ENCODE results near the gene VSIG2.
A peak's percentile ranks its signal among the peaks of the same experiment; 100 is the strongest.

Gene VSIG2

GRCh38 chr11:124762624-124763155 lies 10.6 kb upstream of the VSIG2 start:
- Histone ChIP-seq H3K9ac (ENCODE audit: low read length) (no peak overlapping the region), H3K27ac (ENCODE audit: low read depth, low read length) (no peak overlapping the region), H3K4me3 (ENCODE audit: low read depth, low read length) (peak overlapping the region; percentile 61), H3K4me1 (ENCODE audit: control insufficient read depth, insufficient read depth, low read length) (peaks cover 22% of the 10 kb centered on the region), H3K36me3 (ENCODE audit: control insufficient read depth, insufficient read depth, low read length) (peaks cover 13% of the 10 kb centered on the region; the same call in 1 of the 2 replicates), H3K27me3 (ENCODE audit: control insufficient read depth, insufficient read depth, low read length) (peaks cover 54% of the 10 kb centered on the region), H3K9me3 (ENCODE audit: control insufficient read depth, insufficient read depth, low read depth, low read length) (no peaks in the 10 kb centered on the region)

DNA sequence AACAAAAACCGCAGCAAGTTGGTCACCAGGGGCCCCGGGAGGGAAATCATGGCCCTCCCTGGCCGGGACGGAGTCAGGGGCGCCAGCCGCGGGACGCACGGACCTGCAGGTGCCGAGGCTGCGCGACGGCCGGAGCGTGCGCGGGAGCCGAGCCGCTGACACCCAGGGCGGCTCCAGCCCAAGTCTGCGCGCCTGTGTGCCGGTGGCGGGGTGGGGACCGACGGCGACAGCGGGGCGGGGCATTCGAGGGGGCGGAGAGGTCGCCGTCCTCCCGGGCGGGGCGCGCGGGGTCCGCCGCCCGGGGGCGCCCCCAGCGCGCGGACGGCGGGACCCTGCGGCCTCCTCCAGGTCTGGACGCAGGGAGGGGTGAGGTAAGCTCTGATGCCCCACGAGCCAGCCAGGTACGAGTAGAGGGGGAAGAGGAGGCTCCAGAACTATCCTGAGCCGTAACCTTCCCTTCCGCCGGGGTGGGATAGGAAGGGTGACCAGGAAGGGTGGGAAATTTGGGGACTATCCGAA lies 10.1 kb upstream of the VSIG2 start, which contains the start of gene ESAM:
Gene ESAM (minus strand): TSS at position 186 of the 519 bp plus-strand sequence. CDS start 136 bp downstream, at position 50.
- H3K27me3 ChIP-seq (ENCODE audit: control insufficient read depth, insufficient read depth, low read length): peaks cover 60% of the 10 kb centered on the region

GRCh38 chr11:124761301-124762104 lies 9.4 kb upstream of the VSIG2 start:
- Histone ChIP-seq H3K36me3 (ENCODE audit: control insufficient read depth, insufficient read depth, low read length) (0 out of 2 replicates have a peak, but pooled peaks cover 3% of the 10 kb centered on the region), H3K27ac (ENCODE audit: low read depth, low read length) (no peak overlapping the region), H3K9ac (ENCODE audit: low read length) (no peak overlapping the region), H3K4me1 (ENCODE audit: control insufficient read depth, insufficient read depth, low read length) (peaks cover 25% of the 10 kb centered on the region), H3K9me3 (ENCODE audit: control insufficient read depth, insufficient read depth, low read depth, low read length) (no peaks in the 10 kb centered on the region), H3K27me3 (ENCODE audit: control insufficient read depth, insufficient read depth, low read length) (peaks cover 66% of the 10 kb centered on the region), H3K4me3 (ENCODE audit: low read depth, low read length) (peak overlapping the region; percentile 61)

More for the DNA sequence above, 10.1 kb upstream of the VSIG2 start, which contains the start of gene ESAM:
- no peak within 1 kb of the TSS for H3K9ac ChIP-seq (ENCODE audit: low read length)
- H3K36me3 ChIP-seq (ENCODE audit: control insufficient read depth, insufficient read depth, low read length): 0 out of 2 replicates have a peak, but pooled peaks cover 8% of the 10 kb centered on the region
- peak within 1 kb of the TSS; percentile 61 for H3K4me3 ChIP-seq (ENCODE audit: low read depth, low read length)
- H3K4me1 ChIP-seq (ENCODE audit: control insufficient read depth, insufficient read depth, low read length): peaks cover 22% of the 10 kb centered on the region
- no peaks in the 10 kb centered on the region for H3K9me3 ChIP-seq (ENCODE audit: control insufficient read depth, insufficient read depth, low read depth, low read length)
- no peak within 1 kb of the TSS for H3K27ac ChIP-seq (ENCODE audit: low read depth, low read length)

- Histone ChIP-seq H3K27me3 (ENCODE audit: control insufficient read depth, insufficient read depth, low read length) (peaks cover 73% of the 10 kb centered on the region), H3K36me3 (ENCODE audit: control insufficient read depth, insufficient read depth, low read length) (no peaks in the 10 kb centered on the region), H3K27ac (ENCODE audit: low read depth, low read length) (no peak overlapping the region), H3K9ac (ENCODE audit: low read length) (no peak overlapping the region), H3K4me3 (ENCODE audit: low read depth, low read length) (no peak overlapping the region), H3K9me3 (ENCODE audit: control insufficient read depth, insufficient read depth, low read depth, low read length) (no peaks in the 10 kb centered on the region), H3K4me1 (ENCODE audit: control insufficient read depth, insufficient read depth, low read length) (peaks cover 25% of the 10 kb centered on the region)
These were observed 8.8 kb upstream of the VSIG2 start for GRCh38 chr11:124760806-124761205.

DNA sequence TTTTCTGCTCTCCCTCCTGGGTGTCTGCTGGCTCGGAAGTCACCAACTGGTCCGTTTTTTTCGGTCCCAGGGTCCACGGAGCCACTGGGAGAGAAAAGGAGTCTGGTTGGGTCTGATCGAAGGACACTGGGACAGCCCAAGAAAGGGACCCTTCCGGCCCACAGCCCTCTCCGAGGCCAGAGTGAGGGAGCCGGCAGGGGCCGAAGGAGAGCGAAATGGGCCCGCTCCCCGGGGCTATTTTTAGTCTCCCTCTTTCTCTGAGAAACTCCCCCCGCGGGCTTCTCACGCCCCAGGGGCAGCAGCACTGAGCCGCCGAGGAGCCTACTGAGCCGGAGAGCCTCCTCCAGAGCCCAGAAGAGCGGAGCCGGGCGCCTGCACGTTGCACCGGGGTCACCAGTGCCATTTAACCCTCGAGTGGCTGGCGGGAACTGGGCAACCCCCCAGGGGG lies 8.2 kb upstream of the VSIG2 start:
- peak overlapping the region; percentile 60; the same call in 1 of the 2 replicates for H3K4me3 ChIP-seq (ENCODE audit: low read depth, low read length)
- H3K36me3 ChIP-seq (ENCODE audit: control insufficient read depth, insufficient read depth, low read length): no peaks in the 10 kb centered on the region
- H3K9me3 ChIP-seq (ENCODE audit: control insufficient read depth, insufficient read depth, low read depth, low read length): no peaks in the 10 kb centered on the region
- H3K27ac ChIP-seq (ENCODE audit: low read depth, low read length): no peak overlapping the region
- peaks cover 25% of the 10 kb centered on the region for H3K4me1 ChIP-seq (ENCODE audit: control insufficient read depth, insufficient read depth, low read length)
- H3K27me3 ChIP-seq (ENCODE audit: control insufficient read depth, insufficient read depth, low read length): peaks cover 79% of the 10 kb centered on the region
- no peak overlapping the region for H3K9ac ChIP-seq (ENCODE audit: low read length)

- no peak overlapping the region for H3K9ac ChIP-seq (ENCODE audit: low read length)
- H3K4me3 ChIP-seq (ENCODE audit: low read depth, low read length): peak overlapping the region; percentile 60
- no peaks in the 10 kb centered on the region for H3K9me3 ChIP-seq (ENCODE audit: control insufficient read depth, insufficient read depth, low read depth, low read length)
- H3K36me3 ChIP-seq (ENCODE audit: control insufficient read depth, insufficient read depth, low read length): no peaks in the 10 kb centered on the region
- H3K27me3 ChIP-seq (ENCODE audit: control insufficient read depth, insufficient read depth, low read length): peaks cover 85% of the 10 kb centered on the region
- H3K27ac ChIP-seq (ENCODE audit: low read depth, low read length): no peak overlapping the region
- H3K4me1 ChIP-seq (ENCODE audit: control insufficient read depth, insufficient read depth, low read length): peaks cover 25% of the 10 kb centered on the region
These were observed 7.5 kb upstream of the VSIG2 start for GRCh38 chr11:124759266-124760204.

GRCh38 chr11:124758355-124759265 lies 6.6 kb upstream of the VSIG2 start:
- Histone ChIP-seq H3K27ac (ENCODE audit: low read depth, low read length) (no peak overlapping the region), H3K27me3 (ENCODE audit: control insufficient read depth, insufficient read depth, low read length) (peaks cover 94% of the 10 kb centered on the region), H3K36me3 (ENCODE audit: control insufficient read depth, insufficient read depth, low read length) (no peaks in the 10 kb centered on the region), H3K4me1 (ENCODE audit: control insufficient read depth, insufficient read depth, low read length) (peaks cover 29% of the 10 kb centered on the region), H3K9ac (ENCODE audit: low read length) (no peak overlapping the region), H3K4me3 (ENCODE audit: low read depth, low read length) (peak overlapping the region; percentile 60), H3K9me3 (ENCODE audit: control insufficient read depth, insufficient read depth, low read depth, low read length) (no peaks in the 10 kb centered on the region)

GRCh38 chr11:124757320-124757719 lies 5.3 kb upstream of the VSIG2 start:
- no peaks in the 10 kb centered on the region for H3K9me3 ChIP-seq (ENCODE audit: control insufficient read depth, insufficient read depth, low read depth, low read length)
- H3K27ac ChIP-seq (ENCODE audit: low read depth, low read length): no peak overlapping the region
- peaks cover 99% of the 10 kb centered on the region for H3K27me3 ChIP-seq (ENCODE audit: control insufficient read depth, insufficient read depth, low read length)
- no peaks in the 10 kb centered on the region for H3K36me3 ChIP-seq (ENCODE audit: control insufficient read depth, insufficient read depth, low read length)
- H3K4me3 ChIP-seq (ENCODE audit: low read depth, low read length): no peak overlapping the region
- H3K4me1 ChIP-seq (ENCODE audit: control insufficient read depth, insufficient read depth, low read length): peaks cover 35% of the 10 kb centered on the region
- no peak overlapping the region for H3K9ac ChIP-seq (ENCODE audit: low read length)

- Histone ChIP-seq H3K36me3 (ENCODE audit: control insufficient read depth, insufficient read depth, low read length) (no peaks in the 10 kb centered on the region), H3K4me3 (ENCODE audit: low read depth, low read length) (no peak overlapping the region), H3K9me3 (ENCODE audit: control insufficient read depth, insufficient read depth, low read depth, low read length) (no peaks in the 10 kb centered on the region), H3K27ac (ENCODE audit: low read depth, low read length) (no peak overlapping the region), H3K4me1 (ENCODE audit: control insufficient read depth, insufficient read depth, low read length) (peaks cover 41% of the 10 kb centered on the region), H3K27me3 (ENCODE audit: control insufficient read depth, insufficient read depth, low read length) (peaks cover 99% of the 10 kb centered on the region), H3K9ac (ENCODE audit: low read length) (no peak overlapping the region)
These were observed 4.7 kb upstream of the VSIG2 start for GRCh38 chr11:124756753-124757227.
